Measurements from ENCODE around the gene FBXO5.
A peak's percentile ranks its signal among the peaks of the same experiment; 100 is the strongest.

FBXO5 gene

GRCh38 chr6:152948150-152948768, 34.6 kb downstream of the FBXO5 start:
- peak; percentile 51 for DNase-seq

- no peak for DNase-seq
These were observed 35.8 kb downstream of the FBXO5 start for GRCh38 chr6:152946995-152947394.

GRCh38 chr6:152946484-152946883, 36.4 kb downstream of the FBXO5 start:
- DNase-seq, result no peak

- no peak for DNase-seq
These were observed 39.5 kb downstream of the FBXO5 start for GRCh38 chr6:152943260-152943897.

- no peak for DNase-seq
These were observed 40.4 kb downstream of the FBXO5 start for GRCh38 chr6:152942319-152942869.

GRCh38 chr6:152941746-152942145, 41.1 kb downstream of the FBXO5 start:
- no peak for DNase-seq

- DNase-seq, result no peak
These were observed 50.0 kb downstream of the FBXO5 start for GRCh38 chr6:152932865-152933264.

GRCh38 chr6:152922706-152923105, 60.1 kb downstream of the FBXO5 start:
- no peak for DNase-seq

Measured in HCEC 1CT (cell line).